HG02970 (cell line): Measurements from ENCODE around the gene MAB21L3.
"Not testable (repeated sequence)": the region's sequence is repeated elsewhere in the genome, so short reads cannot be mapped to it uniquely, and the experiment has no call there.

ENCODE experiments used
- ATAC-seq: cut with Tn5 transposase; IDR thresholded peaks from one replicate; pipeline ENCODE4 v1.9.1; 2021; ENCODE audit warnings: mild to moderate bottlenecking, moderate library complexity, moderate number of reproducible peaks; ENCODE audit not compliant: unreplicated experiment, low FRiP score

Gene MAB21L3

GRCh38 chr1:116131866-116132605, 20.8 kb downstream of the MAB21L3 start:
- no peak for ATAC-seq

GRCh38 chr1:116133696-116134475, 22.7 kb downstream of the MAB21L3 start:
- no peak for ATAC-seq

GRCh38 chr1:116134476-116134773, 23.2 kb downstream of the MAB21L3 start:
- ATAC-seq, result no peak

- no peak for ATAC-seq
These were observed 27.1 kb downstream of the MAB21L3 start for GRCh38 chr1:116138277-116138792.

GRCh38 chr1:116139592-116140134, 28.5 kb downstream of the MAB21L3 start:
- ATAC-seq, result no peak

GRCh38 chr1:116144151-116144550, 33.0 kb downstream of the MAB21L3 start:
- ATAC-seq, result no peak

- ATAC-seq, result not testable (repeated sequence)
These were observed 35.4 kb downstream of the MAB21L3 start for GRCh38 chr1:116146447-116147113.

- ATAC-seq, result no peak
These were observed 35.9 kb downstream of the MAB21L3 start for GRCh38 chr1:116147114-116147510.

- ATAC-seq, result no peak
These were observed 36.8 kb downstream of the MAB21L3 start for GRCh38 chr1:116147972-116148371.

- ATAC-seq, result no peak
These were observed 37.8 kb downstream of the MAB21L3 start for GRCh38 chr1:116148967-116149366.

- ATAC-seq, result no peak
These were observed 39.2 kb downstream of the MAB21L3 start for GRCh38 chr1:116150368-116150767.

- peak; percentile 82 for ATAC-seq
These were observed 40.8 kb downstream of the MAB21L3 start for GRCh38 chr1:116151739-116152576.

- ATAC-seq, result no peak
These were observed 41.4 kb downstream of the MAB21L3 start for GRCh38 chr1:116152577-116152943.

GRCh38 chr1:116152950-116153691, 41.9 kb downstream of the MAB21L3 start:
- no peak for ATAC-seq

- ATAC-seq, result no peak
These were observed 42.5 kb downstream of the MAB21L3 start for GRCh38 chr1:116153692-116154031.

- no peak for ATAC-seq
These were observed 43.3 kb downstream of the MAB21L3 start for GRCh38 chr1:116154536-116154935.

GRCh38 chr1:116157096-116157495, 45.9 kb downstream of the MAB21L3 start:
- no peak for ATAC-seq

GRCh38 chr1:116159177-116159576, 48.0 kb downstream of the MAB21L3 start:
- no peak for ATAC-seq

GRCh38 chr1:116159611-116160010, 48.4 kb downstream of the MAB21L3 start:
- no peak for ATAC-seq

GRCh38 chr1:116161390-116161789, 50.2 kb downstream of the MAB21L3 start:
- ATAC-seq, result no peak
